Measurements from ENCODE around the gene SEMA3C.

SEMA3C gene

DNA sequence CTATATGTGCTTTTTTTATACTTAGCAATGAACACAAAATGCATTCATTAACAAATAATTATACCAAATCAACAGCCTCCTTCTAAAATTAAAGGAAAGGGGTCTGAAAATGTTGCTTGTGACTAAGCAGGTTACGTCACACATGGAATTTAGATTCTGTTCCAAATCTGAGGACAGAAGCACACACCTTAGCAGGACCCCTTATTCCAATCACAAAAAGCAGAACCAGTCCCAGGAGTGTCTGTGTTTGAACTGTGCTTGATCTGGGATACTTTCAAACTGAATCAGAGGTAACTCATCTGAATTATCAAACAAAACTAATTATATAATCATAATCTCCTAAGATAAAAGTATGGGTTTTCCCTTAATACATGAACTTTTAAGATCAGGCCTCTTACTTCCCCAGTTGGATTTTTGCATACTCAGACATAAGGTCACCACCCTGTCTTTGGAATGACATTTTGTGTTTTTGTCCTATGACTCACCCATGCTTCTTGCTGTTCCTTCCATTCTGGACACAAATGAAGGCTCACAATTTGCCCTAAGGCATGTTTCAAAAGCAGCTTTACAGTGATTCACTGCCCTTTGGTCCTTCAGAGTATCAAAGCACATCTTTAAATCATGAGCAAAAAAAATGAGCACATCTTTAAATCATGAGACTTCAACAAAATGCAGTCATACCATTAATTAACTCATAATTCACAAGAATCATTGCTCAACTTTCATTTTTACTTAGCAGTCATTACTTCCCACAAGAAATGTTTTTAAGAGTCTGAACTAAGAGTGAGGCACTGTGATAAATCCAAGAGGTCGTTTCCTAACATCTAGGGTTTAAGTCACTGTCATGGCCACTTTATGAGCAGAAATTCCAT, 35.5 kb downstream of the SEMA3C start:
- Mint-ChIP-seq H3K4me3 (no peak overlapping the region), H3K9me3 (no peaks in the 10 kb centered on the region), H3K4me1 (ENCODE audit: low read depth) (peaks cover 2% of the 10 kb centered on the region), H3K27me3 (no peaks in the 10 kb centered on the region), H3K27ac (no peak overlapping the region), H3K36me3 (ENCODE audit: low read depth) (no peaks in the 10 kb centered on the region)
- no peak for DNase-seq

- H3K4me3 Mint-ChIP-seq: no peak overlapping the region
- peaks cover 2% of the 10 kb centered on the region for H3K4me1 Mint-ChIP-seq (ENCODE audit: low read depth)
- no peak for DNase-seq
- no peaks in the 10 kb centered on the region for H3K27me3 Mint-ChIP-seq
- no peak overlapping the region for H3K27ac Mint-ChIP-seq
- no peaks in the 10 kb centered on the region for H3K36me3 Mint-ChIP-seq (ENCODE audit: low read depth)
- no peaks in the 10 kb centered on the region for H3K9me3 Mint-ChIP-seq
Observed at GRCh38 chr7:80882213-80882801, 36.5 kb downstream of the SEMA3C start.

DNA sequence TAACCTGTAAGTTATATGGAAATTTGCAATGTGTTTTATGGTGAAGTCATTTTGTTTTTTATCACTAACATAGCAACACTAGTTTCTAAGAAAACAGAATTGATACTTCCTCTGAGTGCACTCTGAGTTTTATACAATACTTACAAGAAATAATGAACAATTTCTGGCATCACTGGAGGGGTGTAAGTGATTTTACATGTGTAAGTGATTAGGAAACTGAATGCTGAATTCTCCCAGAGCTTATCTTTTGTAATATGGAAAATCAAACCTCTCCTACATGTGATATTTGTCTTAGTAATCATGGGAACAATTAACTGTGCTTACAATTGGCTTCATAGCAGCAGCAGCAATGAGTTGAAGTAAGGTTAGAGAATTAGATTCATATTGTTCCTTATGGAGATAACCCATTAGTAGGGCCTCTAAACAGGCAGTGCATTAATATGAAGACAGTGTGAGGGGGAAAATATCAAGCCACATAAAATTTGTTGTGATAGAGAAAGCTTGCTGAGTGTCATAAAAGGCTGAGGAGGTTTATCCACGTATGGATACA, 37.4 kb downstream of the SEMA3C start:
- Mint-ChIP-seq H3K27ac (no peak overlapping the region), H3K36me3 (ENCODE audit: low read depth) (no peaks in the 10 kb centered on the region), H3K27me3 (no peaks in the 10 kb centered on the region), H3K4me3 (no peak overlapping the region), H3K9me3 (no peaks in the 10 kb centered on the region), H3K4me1 (ENCODE audit: low read depth) (peaks cover 2% of the 10 kb centered on the region)
- DNase-seq: no peak

DNA sequence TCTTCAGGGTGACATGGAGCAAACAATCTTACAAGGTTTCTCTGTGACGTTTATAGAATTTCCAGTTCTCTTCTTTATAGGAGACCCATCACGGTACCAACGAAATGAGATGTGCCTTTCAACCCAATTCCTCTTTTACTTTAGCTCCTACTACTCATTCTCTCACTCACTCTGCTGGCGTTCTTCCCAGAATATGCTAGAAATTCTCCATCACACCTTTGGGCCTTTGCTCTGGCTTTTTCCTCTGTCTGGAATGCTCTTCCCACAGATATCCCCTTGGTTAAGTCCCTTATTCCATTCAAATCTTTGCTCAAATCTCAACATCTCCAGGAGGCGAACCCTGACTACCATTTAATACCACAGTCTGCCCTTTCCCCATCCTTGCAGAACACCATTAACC, 39.0 kb downstream of the SEMA3C start:
- Mint-ChIP-seq H3K27me3 (no peaks in the 10 kb centered on the region), H3K27ac (no peak overlapping the region), H3K4me1 (ENCODE audit: low read depth) (peaks cover 2% of the 10 kb centered on the region), H3K4me3 (no peak overlapping the region), H3K9me3 (no peaks in the 10 kb centered on the region), H3K36me3 (ENCODE audit: low read depth) (no peaks in the 10 kb centered on the region)
- DNase-seq: no peak

- no peak overlapping the region for H3K27ac Mint-ChIP-seq
- no peak for DNase-seq
- no peaks in the 10 kb centered on the region for H3K4me1 Mint-ChIP-seq (ENCODE audit: low read depth)
- H3K9me3 Mint-ChIP-seq: no peaks in the 10 kb centered on the region
- no peak overlapping the region for H3K4me3 Mint-ChIP-seq
- H3K27me3 Mint-ChIP-seq: no peaks in the 10 kb centered on the region
- no peaks in the 10 kb centered on the region for H3K36me3 Mint-ChIP-seq (ENCODE audit: low read depth)
Observed at GRCh38 chr7:80876894-80877414, 41.9 kb downstream of the SEMA3C start.

DNA sequence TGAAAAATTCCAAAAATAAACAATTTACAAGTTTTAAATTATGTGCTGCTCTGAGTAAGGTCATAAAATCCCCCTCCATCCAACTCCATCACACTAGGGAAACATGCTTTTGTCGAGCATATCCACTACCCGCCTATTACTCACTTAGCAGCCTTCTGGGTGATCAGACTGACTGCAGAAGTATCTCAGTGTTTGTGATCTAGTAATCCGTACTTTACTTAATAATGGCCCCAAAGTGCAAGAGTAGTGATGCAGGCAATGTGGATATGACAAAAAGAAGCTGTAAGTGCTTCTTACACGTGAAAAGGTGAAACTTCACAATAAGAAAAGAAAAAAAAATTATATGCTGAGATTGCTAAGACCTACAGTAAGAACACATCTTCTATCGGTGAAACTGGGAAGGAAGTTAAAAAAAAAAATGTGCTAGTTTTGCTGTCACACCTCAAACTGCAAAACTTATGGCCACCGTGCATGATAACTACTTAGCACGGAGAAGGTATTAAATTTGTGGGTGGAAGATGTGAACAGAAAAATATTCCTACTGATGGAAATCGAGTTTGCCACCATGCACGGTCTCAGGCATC, 43.2 kb downstream of the SEMA3C start:
- H3K9me3 Mint-ChIP-seq: no peaks in the 10 kb centered on the region
- no peaks in the 10 kb centered on the region for H3K4me1 Mint-ChIP-seq (ENCODE audit: low read depth)
- DNase-seq: no peak
- no peak overlapping the region for H3K27ac Mint-ChIP-seq
- H3K4me3 Mint-ChIP-seq: no peak overlapping the region
- no peaks in the 10 kb centered on the region for H3K27me3 Mint-ChIP-seq
- no peaks in the 10 kb centered on the region for H3K36me3 Mint-ChIP-seq (ENCODE audit: low read depth)

DNA sequence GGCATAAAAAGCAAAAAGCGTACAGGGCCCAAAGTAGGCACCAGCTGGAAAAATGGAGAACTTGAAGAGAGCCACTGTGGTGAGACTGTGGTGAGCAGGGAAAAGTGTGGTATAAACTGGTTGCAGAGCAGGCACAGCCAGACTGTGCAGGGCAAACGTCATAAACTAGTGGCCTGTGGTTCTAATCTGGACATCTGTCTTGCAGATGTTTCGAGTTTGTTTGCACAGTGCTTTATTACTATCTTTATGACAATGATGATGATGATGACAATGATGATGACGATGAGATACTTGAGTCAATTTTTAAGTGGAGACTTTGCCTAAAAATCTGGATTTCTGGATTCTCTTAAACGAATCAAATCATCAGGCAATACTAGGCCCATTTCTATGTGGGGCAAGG, 45.7 kb downstream of the SEMA3C start:
- Mint-ChIP-seq H3K4me1 (ENCODE audit: low read depth) (no peaks in the 10 kb centered on the region), H3K27me3 (no peaks in the 10 kb centered on the region), H3K36me3 (ENCODE audit: low read depth) (no peaks in the 10 kb centered on the region), H3K4me3 (no peak overlapping the region), H3K27ac (no peak overlapping the region), H3K9me3 (no peaks in the 10 kb centered on the region)
- no peak for DNase-seq

GRCh38 chr7:80871228-80871627, 47.6 kb downstream of the SEMA3C start:
- H3K9me3 Mint-ChIP-seq: no peaks in the 10 kb centered on the region
- DNase-seq: no peak
- no peaks in the 10 kb centered on the region for H3K27me3 Mint-ChIP-seq
- H3K27ac Mint-ChIP-seq: no peak overlapping the region
- no peaks in the 10 kb centered on the region for H3K36me3 Mint-ChIP-seq (ENCODE audit: low read depth)
- no peaks in the 10 kb centered on the region for H3K4me1 Mint-ChIP-seq (ENCODE audit: low read depth)
- H3K4me3 Mint-ChIP-seq: no peak overlapping the region

DNA sequence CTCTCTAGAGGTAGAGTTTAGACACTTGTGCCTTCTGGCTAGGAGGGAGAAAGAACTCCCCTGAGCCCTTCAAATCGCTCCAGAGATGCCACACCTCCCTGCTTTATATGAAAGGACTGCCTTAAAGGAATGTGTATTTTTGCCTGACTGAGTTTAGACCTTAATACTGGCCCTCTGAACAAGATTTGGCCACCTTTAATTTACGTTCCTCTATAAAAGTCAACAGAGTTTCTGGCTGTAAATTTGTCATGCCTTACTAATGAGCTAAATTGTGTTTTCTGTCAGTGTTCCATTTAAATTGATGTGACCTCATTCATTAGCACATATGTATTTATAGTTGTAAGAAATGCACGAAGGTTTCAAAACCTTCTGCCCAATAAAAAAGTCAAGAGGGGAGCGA, 48.0 kb downstream of the SEMA3C start:
- Mint-ChIP-seq H3K9me3 (no peaks in the 10 kb centered on the region), H3K36me3 (ENCODE audit: low read depth) (no peaks in the 10 kb centered on the region), H3K4me1 (ENCODE audit: low read depth) (no peaks in the 10 kb centered on the region), H3K27ac (no peak overlapping the region), H3K27me3 (no peaks in the 10 kb centered on the region), H3K4me3 (no peak overlapping the region)
- DNase-seq: no peak

DNA sequence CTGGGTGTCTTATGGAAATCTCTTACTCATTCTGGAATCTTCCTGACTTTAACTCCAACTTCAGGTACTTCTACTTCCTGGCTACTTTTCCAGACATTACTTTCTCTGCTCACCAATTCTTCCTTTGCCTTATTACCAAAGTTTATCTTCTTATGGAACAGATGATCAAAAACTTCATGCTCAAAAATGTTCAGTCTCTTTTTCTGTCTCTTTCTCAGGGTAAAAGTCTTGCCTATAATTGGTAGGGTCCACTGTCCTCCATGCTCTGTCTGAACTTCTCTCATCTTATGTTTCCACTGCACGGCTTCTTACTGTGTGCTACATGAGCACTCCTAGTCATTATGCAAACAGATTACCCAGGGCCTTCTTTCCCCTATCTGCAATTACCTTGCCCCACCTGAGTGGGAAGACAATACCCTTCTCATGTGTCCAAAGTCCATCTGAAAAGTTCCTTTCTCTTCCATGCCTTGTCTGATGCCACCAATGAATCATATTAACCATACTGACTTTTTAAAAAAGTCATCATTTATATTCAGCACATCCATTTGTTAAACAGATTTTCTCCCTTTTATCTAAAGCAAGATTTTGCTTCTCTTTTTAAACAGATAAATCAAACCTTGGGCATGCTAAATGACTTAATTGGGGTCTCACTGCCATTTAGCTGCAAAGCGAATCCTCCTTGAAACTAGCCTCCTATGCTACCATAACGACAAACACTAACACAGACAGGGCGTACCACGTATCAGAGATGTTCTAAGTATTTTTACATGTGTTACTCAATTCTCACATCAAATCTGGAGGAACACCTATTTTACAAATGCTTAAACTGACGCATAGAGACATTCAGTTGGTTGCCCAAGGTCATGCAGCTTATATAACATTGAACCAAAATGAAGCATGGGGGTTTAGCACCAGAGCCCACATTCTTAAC, 48.8 kb downstream of the SEMA3C start:
- Mint-ChIP-seq H3K4me3 (no peak overlapping the region), H3K27me3 (no peaks in the 10 kb centered on the region), H3K27ac (no peak overlapping the region), H3K4me1 (ENCODE audit: low read depth) (no peaks in the 10 kb centered on the region), H3K36me3 (ENCODE audit: low read depth) (no peaks in the 10 kb centered on the region), H3K9me3 (no peaks in the 10 kb centered on the region)
- DNase-seq: no peak

DNA sequence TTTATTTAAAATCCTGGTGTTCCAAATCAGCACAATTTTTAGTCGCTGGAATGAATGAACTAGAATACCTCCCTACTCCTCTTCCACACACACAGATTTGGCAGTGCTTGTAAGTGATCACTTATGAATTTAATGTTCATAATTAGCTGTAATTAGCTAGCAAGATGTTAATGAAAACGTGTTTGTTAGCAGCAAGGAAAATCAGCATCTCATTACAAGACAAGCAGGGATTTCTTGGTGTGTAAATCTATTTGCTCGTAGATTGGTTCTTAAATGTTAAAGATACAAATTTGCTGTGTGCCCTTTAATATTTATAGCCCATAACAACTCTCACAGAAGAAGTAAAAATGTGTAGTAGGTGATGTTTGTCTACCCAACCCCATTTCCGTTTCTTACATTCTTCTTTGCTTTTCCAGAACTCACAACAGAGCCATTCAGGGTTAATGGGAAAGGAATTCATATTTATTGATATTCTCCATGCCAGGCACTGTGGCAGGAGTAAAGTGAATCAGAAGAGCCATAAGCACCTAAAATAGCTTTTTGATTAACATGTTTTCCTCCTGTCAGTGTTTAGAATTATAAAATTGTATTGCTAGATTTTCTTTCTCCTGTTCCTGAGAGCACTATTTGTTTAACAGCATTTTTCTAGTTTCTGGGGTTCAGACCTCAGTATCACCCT, 49.6 kb downstream of the SEMA3C start:
- DNase-seq: no peak
- Mint-ChIP-seq H3K4me1 (ENCODE audit: low read depth) (no peaks in the 10 kb centered on the region), H3K36me3 (ENCODE audit: low read depth) (no peaks in the 10 kb centered on the region), H3K4me3 (no peak overlapping the region), H3K27ac (no peak overlapping the region), H3K9me3 (no peaks in the 10 kb centered on the region), H3K27me3 (no peaks in the 10 kb centered on the region)

DNA sequence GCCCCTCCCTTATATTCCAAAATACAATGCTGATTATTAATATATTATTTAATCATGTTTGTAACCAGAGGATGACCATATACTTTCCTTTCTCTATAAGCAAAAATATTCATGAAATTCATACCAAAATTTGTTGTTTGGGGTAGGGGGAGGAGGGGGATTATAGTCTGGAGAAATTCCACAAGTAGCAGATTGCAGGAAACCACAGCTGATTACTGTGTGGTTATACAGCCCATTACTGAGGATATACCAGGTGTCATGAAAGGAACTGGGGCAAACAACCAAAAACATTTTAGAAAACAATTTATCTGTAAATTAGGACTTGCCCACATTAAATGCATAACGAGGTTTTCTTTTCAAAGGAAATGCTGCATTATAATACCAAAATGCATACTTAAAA, 50.3 kb downstream of the SEMA3C start:
- H3K4me1 Mint-ChIP-seq (ENCODE audit: low read depth): no peaks in the 10 kb centered on the region
- H3K36me3 Mint-ChIP-seq (ENCODE audit: low read depth): no peaks in the 10 kb centered on the region
- no peak for DNase-seq
- H3K4me3 Mint-ChIP-seq: no peak overlapping the region
- H3K27ac Mint-ChIP-seq: no peak overlapping the region
- H3K27me3 Mint-ChIP-seq: no peaks in the 10 kb centered on the region
- H3K9me3 Mint-ChIP-seq: no peaks in the 10 kb centered on the region

DNA sequence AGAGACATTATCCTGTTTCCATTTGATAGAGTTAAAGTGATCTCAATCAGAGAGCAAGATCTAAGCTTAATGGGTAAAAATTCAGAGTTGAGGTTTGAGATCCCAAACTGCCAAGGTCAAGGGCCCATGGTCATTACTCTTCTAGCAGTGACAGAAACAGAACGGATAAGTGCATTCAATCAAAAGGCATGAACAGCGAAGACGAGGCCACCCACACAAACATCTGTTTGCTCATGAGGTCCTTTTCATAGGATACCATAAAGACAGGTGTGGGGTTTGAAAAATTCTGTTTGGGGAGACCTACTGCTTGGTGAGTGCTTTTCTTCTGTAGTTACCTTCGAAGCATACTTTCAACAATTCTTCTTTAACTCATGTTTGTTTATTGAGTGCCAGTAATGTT, 58.3 kb downstream of the SEMA3C start:
- no peak overlapping the region for H3K4me3 Mint-ChIP-seq
- H3K27ac Mint-ChIP-seq: no peak overlapping the region
- H3K27me3 Mint-ChIP-seq: no peaks in the 10 kb centered on the region
- no peaks in the 10 kb centered on the region for H3K4me1 Mint-ChIP-seq (ENCODE audit: low read depth)
- H3K9me3 Mint-ChIP-seq: no peaks in the 10 kb centered on the region
- H3K36me3 Mint-ChIP-seq (ENCODE audit: low read depth): no peaks in the 10 kb centered on the region
- DNase-seq: no peak
